Measurements from ENCODE around the gene KRT3.

Gene KRT3

DNA sequence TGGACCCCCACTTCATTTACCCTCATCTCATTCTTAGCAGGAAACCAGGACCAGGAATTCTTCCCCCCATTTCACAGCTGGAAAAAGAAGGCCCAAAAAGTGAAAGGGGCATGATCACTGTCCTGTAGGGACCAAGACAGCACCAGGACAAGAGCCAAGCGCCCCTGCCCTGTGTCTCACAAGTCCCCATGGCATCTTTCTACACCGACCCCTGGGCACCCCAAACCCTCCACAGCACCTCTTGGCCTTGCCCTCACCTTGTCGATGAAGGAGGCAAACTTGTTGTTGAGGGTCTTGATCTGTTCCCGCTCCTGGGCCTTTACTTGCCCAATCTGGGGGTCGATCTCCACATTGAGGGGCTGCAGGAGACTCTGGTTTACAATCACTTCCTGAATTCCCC, 19.5 kb downstream of the KRT3 start:
- H3K4me1 ChIP-seq (ENCODE audit: control insufficient read depth in 1 of 2, insufficient read depth in 1 of 2, low read depth in 1 of 2, low read length in 1 of 2) = no peaks in the 10 kb centered on the region
- no peaks in the 10 kb centered on the region for H3K9me3 ChIP-seq
- H3K4me3 ChIP-seq (ENCODE audit: low read depth in 1 of 2, low read length in 1 of 2) = no peak overlapping the region
- no peak overlapping the region for H3K27ac ChIP-seq
- peaks cover 27% of the 10 kb centered on the region for H3K27me3 ChIP-seq
- no peaks in the 10 kb centered on the region for H3K36me3 ChIP-seq
- TF ChIP-seq CTCF (IDR thresholded peaks at IDR 0.05) = no peak

DNA sequence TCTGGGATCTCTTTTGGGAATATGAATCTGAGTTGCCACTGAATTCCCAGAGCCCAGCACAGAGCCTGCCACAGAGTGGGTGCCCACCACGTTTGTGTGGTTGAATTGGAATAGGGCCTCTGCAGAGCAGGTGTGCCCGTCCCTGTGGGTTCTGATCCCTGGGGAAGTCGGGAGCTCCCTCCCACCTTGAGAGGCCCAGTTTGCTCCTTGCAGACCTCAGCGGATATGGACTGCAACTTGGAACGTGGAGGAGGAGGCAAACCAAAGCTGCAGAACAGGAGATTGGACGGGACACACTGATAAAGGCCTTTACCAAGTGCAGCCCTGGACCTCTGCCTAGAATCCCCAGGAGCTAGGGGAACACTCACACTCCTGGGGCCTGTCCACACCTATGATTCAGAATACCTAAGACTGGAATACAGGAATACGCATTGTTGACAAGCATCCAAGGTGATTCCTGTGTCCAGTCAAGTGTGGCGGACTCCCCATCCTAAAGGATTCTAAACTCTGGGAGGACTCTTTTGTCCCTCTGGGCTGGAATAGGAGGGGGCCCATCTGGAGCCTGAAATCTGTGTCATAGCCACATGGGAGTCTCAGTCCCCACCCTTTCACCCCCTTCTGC, 21.2 kb downstream of the KRT3 start:
- Histone ChIP-seq H3K36me3 (no peaks in the 10 kb centered on the region), H3K4me3 (ENCODE audit: low read depth in 1 of 2, low read length in 1 of 2) (no peak overlapping the region), H3K9me3 (no peaks in the 10 kb centered on the region), H3K27me3 (peaks cover 10% of the 10 kb centered on the region), H3K4me1 (ENCODE audit: control insufficient read depth in 1 of 2, insufficient read depth in 1 of 2, low read depth in 1 of 2, low read length in 1 of 2) (no peaks in the 10 kb centered on the region), H3K27ac (no peak overlapping the region)
- TF ChIP-seq CTCF (IDR thresholded peaks at IDR 0.05) = no peak

DNA sequence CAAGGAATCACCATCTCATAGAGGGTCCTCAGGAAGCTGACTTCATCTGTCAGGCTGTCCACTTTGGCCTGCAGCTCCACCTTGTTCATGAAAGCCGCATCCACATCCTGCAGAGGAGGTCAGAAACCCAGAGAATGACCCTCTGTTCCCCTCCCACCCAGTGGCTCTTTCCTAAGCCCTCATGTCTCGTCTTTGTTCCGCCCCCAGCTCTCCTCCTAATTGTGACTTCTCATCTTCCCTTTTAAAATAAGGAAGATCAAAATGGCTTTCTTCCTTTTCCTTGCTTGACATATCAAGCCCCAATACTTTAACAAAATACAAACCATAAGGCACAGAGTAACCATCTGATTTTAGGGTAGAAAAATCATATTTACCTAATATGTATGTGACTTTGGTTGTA, 23.1 kb downstream of the KRT3 start:
- Histone ChIP-seq H3K27ac (no peak overlapping the region), H3K4me1 (ENCODE audit: control insufficient read depth in 1 of 2, insufficient read depth in 1 of 2, low read depth in 1 of 2, low read length in 1 of 2) (no peaks in the 10 kb centered on the region), H3K27me3 (peaks cover 10% of the 10 kb centered on the region), H3K9me3 (no peaks in the 10 kb centered on the region), H3K4me3 (ENCODE audit: low read depth in 1 of 2, low read length in 1 of 2) (no peak overlapping the region), H3K36me3 (no peaks in the 10 kb centered on the region)
- TF ChIP-seq CTCF (IDR thresholded peaks at IDR 0.05) = no peak

DNA sequence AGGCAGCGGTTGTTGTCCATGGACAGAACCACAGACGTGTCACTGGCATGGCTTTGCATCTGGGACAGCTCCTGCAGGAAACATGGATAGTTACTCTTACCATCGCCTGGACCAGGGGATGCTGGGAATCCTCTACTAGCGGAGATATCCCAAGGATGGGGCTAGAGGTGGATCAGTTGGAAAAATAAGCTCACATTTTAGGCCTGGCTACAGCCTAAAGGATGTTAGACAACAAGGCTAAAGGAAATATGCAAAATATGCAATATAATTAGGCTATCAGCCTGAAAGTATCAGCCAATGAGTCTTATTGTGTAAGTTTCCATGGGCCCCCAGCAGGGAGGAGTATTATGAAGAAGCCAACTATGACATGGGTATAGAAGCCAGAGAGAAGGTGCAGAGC, 23.7 kb downstream of the KRT3 start:
- no peaks in the 10 kb centered on the region for H3K36me3 ChIP-seq
- no peak for TF ChIP-seq CTCF (IDR thresholded peaks at IDR 0.05)
- H3K27me3 ChIP-seq = peaks cover 10% of the 10 kb centered on the region
- no peaks in the 10 kb centered on the region for H3K9me3 ChIP-seq
- H3K4me3 ChIP-seq (ENCODE audit: low read depth in 1 of 2, low read length in 1 of 2) = no peak overlapping the region
- H3K4me1 ChIP-seq (ENCODE audit: control insufficient read depth in 1 of 2, insufficient read depth in 1 of 2, low read depth in 1 of 2, low read length in 1 of 2) = no peaks in the 10 kb centered on the region
- H3K27ac ChIP-seq = no peak overlapping the region

DNA sequence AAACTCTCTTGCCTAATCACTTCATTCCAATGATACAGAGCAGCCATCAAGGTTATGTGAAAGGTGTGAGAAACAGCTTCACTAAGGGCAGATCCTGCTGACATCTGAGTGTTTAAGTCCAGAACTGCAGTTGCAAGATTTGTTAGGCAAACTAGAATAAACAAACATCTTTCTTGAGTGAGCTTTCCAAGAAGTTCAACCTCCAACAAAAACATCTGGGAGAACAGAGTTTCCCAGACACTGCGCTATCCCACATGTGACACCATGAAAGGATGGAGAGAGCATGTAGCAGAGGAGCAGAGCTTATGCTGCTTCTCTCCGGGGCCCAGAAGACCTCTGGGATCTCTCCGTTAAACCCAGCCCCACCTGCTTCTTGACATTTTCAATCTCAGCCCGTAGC, 24.4 kb downstream of the KRT3 start:
- TF ChIP-seq CTCF (IDR thresholded peaks at IDR 0.05) = no peak
- Histone ChIP-seq H3K27ac (no peak overlapping the region), H3K9me3 (no peaks in the 10 kb centered on the region), H3K36me3 (no peaks in the 10 kb centered on the region), H3K4me1 (ENCODE audit: control insufficient read depth in 1 of 2, insufficient read depth in 1 of 2, low read depth in 1 of 2, low read length in 1 of 2) (no peaks in the 10 kb centered on the region), H3K4me3 (ENCODE audit: low read depth in 1 of 2, low read length in 1 of 2) (no peak overlapping the region), H3K27me3 (peaks cover 10% of the 10 kb centered on the region)

DNA sequence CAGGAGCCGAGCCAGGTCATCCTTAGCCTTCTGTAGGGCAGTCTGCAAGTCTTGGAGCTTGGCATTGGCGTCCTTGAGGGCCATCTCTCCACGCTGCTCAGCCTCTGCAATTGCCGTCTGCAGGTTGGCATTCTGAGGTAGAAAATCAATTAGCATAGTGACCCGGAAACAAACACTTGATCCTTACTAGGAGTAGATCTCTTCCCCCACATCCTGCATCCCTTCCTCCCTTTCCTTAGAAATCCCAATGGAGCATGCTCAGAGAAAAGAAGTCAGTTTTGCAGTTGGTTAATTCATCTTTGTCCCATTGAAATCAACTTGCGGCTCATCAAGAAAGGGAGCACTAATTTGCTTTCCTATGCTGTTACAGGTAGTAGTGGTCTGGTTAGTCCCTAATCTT, 24.8 kb downstream of the KRT3 start:
- H3K4me1 ChIP-seq (ENCODE audit: control insufficient read depth in 1 of 2, insufficient read depth in 1 of 2, low read depth in 1 of 2, low read length in 1 of 2) = no peaks in the 10 kb centered on the region
- peaks cover 7% of the 10 kb centered on the region for H3K27me3 ChIP-seq
- H3K9me3 ChIP-seq = no peaks in the 10 kb centered on the region
- H3K27ac ChIP-seq = no peak overlapping the region
- H3K4me3 ChIP-seq (ENCODE audit: low read depth in 1 of 2, low read length in 1 of 2) = no peak overlapping the region
- no peaks in the 10 kb centered on the region for H3K36me3 ChIP-seq
- no peak for TF ChIP-seq CTCF (IDR thresholded peaks at IDR 0.05)
